Panc1 (cell line): ENCODE results near the gene SUPV3L1. TPM values are rescaled to one million over a fixed set of nuclear protein-coding genes. Genes with fewer than 3 reads are reported as not detected.

Source experiments
- ATAC-seq: fragments of 200-7000 bp; cut with Tn5 transposase; 2 replicates; pipeline ENCODE4 v1.9.1; 2020; ENCODE audit warnings: mild to moderate bottlenecking, moderate library complexity
- BruUV-seq: library from RNA; stranded (reverse); fragments of 400-500 nt; replicated peaks from 2 replicates; lab custom pipeline; 2021; lab: Mats Ljungman, UMichigan
- CTCF ChIA-PET: fragments of 300-600 bp; sonication (Branson Sonifier 250); formaldehyde crosslinking; loops from one replicate; lab custom pipeline; 2022; ENCODE audit warnings: antibody characterized with exemption; lab: Charles Lee
- POLR2A ChIA-PET: fragments of 300-600 bp; sonication (Branson Sonifier 250); formaldehyde crosslinking; loops from one replicate; lab custom pipeline; 2022; ENCODE audit warnings: antibody characterized with exemption; lab: Charles Lee
- DNase-seq: peaks from one replicate; pipeline ENCODE4 v3.0.0-alpha.2; 2010; ENCODE audit warnings: low read depth, low spot score
- H3K27ac ChIP-seq: 2 replicates; pipeline ENCODE4 v1.5.1; 2011; ENCODE audit warnings: mild to moderate bottlenecking, low read length, inconsistent platforms
- H3K27me3 ChIP-seq: fragments of 200-500 bp; sonication (Bioruptor generic); 2 replicates; pipeline ENCODE4 v1.6.0; 2014; ENCODE audit warnings: low read length, inconsistent platforms; ENCODE audit not compliant: control insufficient read depth, insufficient read depth
- H3K36me3 ChIP-seq: fragments of 200-500 bp; sonication (Bioruptor generic); 2 replicates; pipeline ENCODE4 v1.5.1; 2014; ENCODE audit warnings: inconsistent platforms, mild to moderate bottlenecking, low read length, moderate library complexity; ENCODE audit not compliant: control insufficient read depth, insufficient read depth
- H3K4me1 ChIP-seq: 2 replicates; pipeline ENCODE4 v1.5.1; 2011; ENCODE audit warnings: inconsistent platforms, mild to moderate bottlenecking, low read length, moderate library complexity; ENCODE audit not compliant: control insufficient read depth, insufficient read depth
- H3K4me3 ChIP-seq, 2 experiments: 2 replicates each; pipeline ENCODE4 v1.5.1; 2011 to 2012; ENCODE audit warnings: low read depth in 2 of 2, low read length in 2 of 2, mild to moderate bottlenecking in 2 of 2, inconsistent platforms in 1 of 2, moderate library complexity in 1 of 2
- H3K9me3 ChIP-seq: fragments of 200-500 bp; sonication (Bioruptor generic); 2 replicates; pipeline ENCODE4 v1.5.1; 2014; ENCODE audit warnings: low read depth, mild to moderate bottlenecking, inconsistent platforms, low read length, moderate library complexity; ENCODE audit not compliant: control insufficient read depth, insufficient read depth
- POLR2AphosphoS5 ChIP-seq: IDR thresholded peaks from 2 replicates; pipeline ENCODE4 v1.6.1; 2012; ENCODE audit warnings: mild to moderate bottlenecking, low read depth, low read length, moderate library complexity
- REST ChIP-seq, 2 experiments: IDR thresholded peaks; 2 replicates each; pipeline ENCODE4 v1.6.1; 2011 to 2012; ENCODE audit warnings: low read depth in 2 of 2, control low read depth in 1 of 2, low read length in 1 of 2, mild to moderate bottlenecking in 1 of 2, moderate library complexity in 1 of 2; ENCODE audit not compliant: insufficient read depth in 1 of 2
- SIN3A ChIP-seq: IDR thresholded peaks from 2 replicates; pipeline ENCODE4 v1.6.1; 2012; ENCODE audit warnings: low read depth, mild to moderate bottlenecking, low read length, moderate library complexity, borderline replicate concordance; ENCODE audit not compliant: insufficient read depth
- TCF7L2 ChIP-seq: IDR thresholded peaks from 2 replicates; pipeline ENCODE4 v1.6.1; 2011; ENCODE audit warnings: mild to moderate bottlenecking, low read depth, low read length, inconsistent platforms
- in situ Hi-C: cut with HindIII; loops from 2 replicates; pipeline ENCODE4 v1.10.0; 2016; ENCODE audit warnings: low sequenced_read_pairs, low pct_unique_long_range_greater_than_20kb
- intact Hi-C: fragments of 100-400 bp; cut with micrococcal nuclease; formaldehyde crosslinking; loops from one replicate; pipeline ENCODE4 v1.10.0; 2022; ENCODE audit not compliant: unreplicated experiment
- total RNA-seq: library from RNA; stranded (reverse); gene quantifications from one replicate; pipeline ENCODE4 v1.2.1, GENCODE V29; 2021; ENCODE audit not compliant: unreplicated experiment
- TF ChIP-seq, protein P1 (sequence below): fragments of 450-650 bp; IDR thresholded peaks from 2 replicates; pipeline ENCODE4 v1.5.1; 2017; ENCODE audit warnings: mild to moderate bottlenecking

SUPV3L1 gene
- total RNA-seq, 1 experiment from 2014 or later, result 65.0 TPM

GRCh38 chr10:69218831-69219230 is 38.8 kb downstream of the SUPV3L1 start:
- TF ChIP-seq REST (IDR thresholded peaks at IDR 0.05; ENCODE audit: insufficient read depth in 1 of 2, low read depth in 2 of 2, low read length in 1 of 2), result no peak
- TF ChIP-seq SIN3A, result no peak
- TF ChIP-seq, protein P1, sequence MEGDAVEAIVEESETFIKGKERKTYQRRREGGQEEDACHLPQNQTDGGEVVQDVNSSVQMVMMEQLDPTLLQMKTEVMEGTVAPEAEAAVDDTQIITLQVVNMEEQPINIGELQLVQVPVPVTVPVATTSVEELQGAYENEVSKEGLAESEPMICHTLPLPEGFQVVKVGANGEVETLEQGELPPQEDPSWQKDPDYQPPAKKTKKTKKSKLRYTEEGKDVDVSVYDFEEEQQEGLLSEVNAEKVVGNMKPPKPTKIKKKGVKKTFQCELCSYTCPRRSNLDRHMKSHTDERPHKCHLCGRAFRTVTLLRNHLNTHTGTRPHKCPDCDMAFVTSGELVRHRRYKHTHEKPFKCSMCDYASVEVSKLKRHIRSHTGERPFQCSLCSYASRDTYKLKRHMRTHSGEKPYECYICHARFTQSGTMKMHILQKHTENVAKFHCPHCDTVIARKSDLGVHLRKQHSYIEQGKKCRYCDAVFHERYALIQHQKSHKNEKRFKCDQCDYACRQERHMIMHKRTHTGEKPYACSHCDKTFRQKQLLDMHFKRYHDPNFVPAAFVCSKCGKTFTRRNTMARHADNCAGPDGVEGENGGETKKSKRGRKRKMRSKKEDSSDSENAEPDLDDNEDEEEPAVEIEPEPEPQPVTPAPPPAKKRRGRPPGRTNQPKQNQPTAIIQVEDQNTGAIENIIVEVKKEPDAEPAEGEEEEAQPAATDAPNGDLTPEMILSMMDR, result no peak
- no peaks in the 10 kb centered on the region for H3K27me3 ChIP-seq
- no peaks in the 10 kb centered on the region for H3K9me3 ChIP-seq
- no TSS peak for BruUV-seq
- ChIA-PET CTCF (interaction anchor here (0.6 to 1.0 kb wide), 2 partner anchors 13 to 178 kb away, joined by 3 to 8 read pairs; no protein-coding TSS in a partner anchor), POLR2A (no interaction called here)
- no peak overlapping the region for H3K27ac ChIP-seq
- H3K36me3 ChIP-seq, result no peaks in the 10 kb centered on the region
- ATAC-seq (no peak), DNase-seq (no peak)
- H3K4me3 ChIP-seq, result no peak overlapping the region
- peaks cover 17% of the 10 kb centered on the region for H3K4me1 ChIP-seq
- in situ Hi-C loops, result no loop called here
- intact Hi-C loops, result no loop called here

GRCh38 chr10:69220041-69220451 is 40.0 kb downstream of the SUPV3L1 start, which contains the start of gene HKDC1:
TSS of gene HKDC1 (plus strand) at chr10:69220332. CDS start at chr10:69220436, 104 bp downstream.
- Histone ChIP-seq H3K4me1 (peaks cover 17% of the 10 kb centered on the region), H3K36me3 (no peaks in the 10 kb centered on the region), H3K27ac (no peak within 1 kb of the TSS), H3K9me3 (no peaks in the 10 kb centered on the region), H3K4me3 (no peak within 1 kb of the TSS), H3K27me3 (no peaks in the 10 kb centered on the region)
- intact Hi-C loops (no loop called here), in situ Hi-C loops (no loop called here)
- CTCF ChIA-PET, result interaction anchor here (0.6 kb wide), 1 partner anchor 949 kb away, joined by 9 read pairs; no protein-coding TSS in a partner anchor
- ATAC-seq, result no peak
- no peak for DNase-seq
- TF ChIP-seq, protein P1, result no peak
- TF ChIP-seq TCF7L2, result no peak
- TF ChIP-seq REST (IDR thresholded peaks at IDR 0.05; ENCODE audit: insufficient read depth in 1 of 2, low read depth in 2 of 2, low read length in 1 of 2), result no peak
- no peak for TF ChIP-seq POLR2AphosphoS5
- TF ChIP-seq SIN3A, result no peak
- BruUV-seq, result no TSS peak
- POLR2A ChIA-PET, result no interaction called here
